ENCODE results near the gene CCDC141. TPM values are rescaled to one million over a fixed set of nuclear protein-coding genes. Genes with fewer than 3 reads are reported as not detected.

CCDC141 gene
- total and polyA plus RNA-seq, 11 donors = 10.6 to 258 (median 137) TPM

- ATAC-seq = peak; percentile 79 to 86 (median 84)
- H3K27ac ChIP-seq = peak overlapping the region; percentile 36 to 78 (median 66)
- peak overlapping the region in 3 of 12 donors; percentile 1 to 15 (median 1) for H3K4me3 ChIP-seq
- H3K36me3 ChIP-seq = peaks cover 0 to 25% (median 0%) of the 10 kb centered on the region in 9 donors
- TF ChIP-seq CTCF (IDR thresholded peaks at IDR 0.05) (no peak), POLR2A (IDR thresholded peaks at IDR 0.05) (no peak)
- no peaks in the 10 kb centered on the region for H3K9me3 ChIP-seq
- intact Hi-C loops (cut with DNase I) = no loop called here
- H3K27me3 ChIP-seq = no peaks in the 10 kb centered on the region
- peak in 1 of 5 donors; percentile 49 for DNase-seq
- H3K4me1 ChIP-seq = peaks cover 3 to 54% (median 28%) of the 10 kb centered on the region in 12 donors
- WGBS, 4 donors = 22 to 33% (median 24%) methylated on average over 8 of the region's 8 CpGs
These were observed 175.3 kb downstream of the CCDC141 start for GRCh38 chr2:178874529-178875240.

- no peak for ATAC-seq
- peak overlapping the region in 11 of 12 donors; percentile 44 to 78 (median 67) for H3K27ac ChIP-seq
- peaks cover 0 to 22% (median 0%) of the 10 kb centered on the region in 9 donors for H3K36me3 ChIP-seq
- WGBS, 4 donors = 87 to 94% (median 91%) methylated on average over 3 of the region's 3 CpGs
- peaks cover 3 to 59% (median 28%) of the 10 kb centered on the region in 12 donors for H3K4me1 ChIP-seq
- intact Hi-C loops (cut with DNase I) = no loop called here
- H3K9me3 ChIP-seq = no peaks in the 10 kb centered on the region
- DNase-seq = no peak
- H3K27me3 ChIP-seq = no peaks in the 10 kb centered on the region
- TF ChIP-seq POLR2A (IDR thresholded peaks at IDR 0.05) (no peak), CTCF (IDR thresholded peaks at IDR 0.05) (no peak)
- peak overlapping the region in 1 of 12 donors; percentile 15 for H3K4me3 ChIP-seq
These were observed 176.0 kb downstream of the CCDC141 start for GRCh38 chr2:178873912-178874311.

GRCh38 chr2:178871536-178871935 is 178.4 kb downstream of the CCDC141 start:
- H3K27ac ChIP-seq = peak overlapping the region in 8 of 12 donors; percentile 15 to 89 (median 70)
- peaks cover 0 to 39% (median 15%) of the 10 kb centered on the region in 12 donors for H3K4me1 ChIP-seq
- intact Hi-C loops (cut with DNase I) = no loop called here

More at GRCh38 chr2:178871536-178871935, 178.4 kb downstream of the CCDC141 start:
- no peak overlapping the region for H3K4me3 ChIP-seq
- no peak for DNase-seq
- no peaks in the 10 kb centered on the region for H3K9me3 ChIP-seq
- no peaks in the 10 kb centered on the region for H3K27me3 ChIP-seq
- peaks cover 0 to 13% (median 0%) of the 10 kb centered on the region in 9 donors for H3K36me3 ChIP-seq
- TF ChIP-seq CTCF (IDR thresholded peaks at IDR 0.05) (no peak), POLR2A (IDR thresholded peaks at IDR 0.05) (no peak)
- WGBS, 4 donors = 93 to 100% (median 98%) methylated on average over 1 of the region's 1 CpG
- no peak for ATAC-seq
